GDM1 (cell line): Measurements from ENCODE around the gene DENND1A.

Experiments
- DNase-seq: peaks from one replicate; lab custom pipeline; 2025; lab: John Stamatoyannopoulos, UW

The DENND1A gene

GRCh38 chr9:123530244-123530643 is 399.7 kb downstream of the DENND1A start:
- DNase-seq = no peak

DNA sequence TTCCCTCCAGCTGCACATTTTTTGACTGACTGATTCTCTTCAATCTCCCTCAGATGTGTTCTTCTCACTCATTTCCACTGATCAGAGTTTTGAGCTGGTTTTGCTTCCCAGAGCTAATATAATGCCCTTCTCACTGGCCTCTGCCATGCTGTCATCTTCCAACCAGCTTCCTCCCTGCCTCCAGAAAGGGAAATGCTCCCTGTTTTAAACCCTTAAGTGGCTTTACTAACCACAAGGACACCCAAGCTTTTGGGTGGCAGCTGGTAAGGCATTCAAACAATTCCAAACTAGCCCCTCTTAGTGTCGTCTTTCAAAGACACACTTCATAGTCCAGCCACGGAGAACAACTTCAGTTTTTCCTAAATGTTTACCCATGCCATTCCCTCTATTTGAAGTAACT is 401.4 kb downstream of the DENND1A start:
- DNase-seq = no peak

DNA sequence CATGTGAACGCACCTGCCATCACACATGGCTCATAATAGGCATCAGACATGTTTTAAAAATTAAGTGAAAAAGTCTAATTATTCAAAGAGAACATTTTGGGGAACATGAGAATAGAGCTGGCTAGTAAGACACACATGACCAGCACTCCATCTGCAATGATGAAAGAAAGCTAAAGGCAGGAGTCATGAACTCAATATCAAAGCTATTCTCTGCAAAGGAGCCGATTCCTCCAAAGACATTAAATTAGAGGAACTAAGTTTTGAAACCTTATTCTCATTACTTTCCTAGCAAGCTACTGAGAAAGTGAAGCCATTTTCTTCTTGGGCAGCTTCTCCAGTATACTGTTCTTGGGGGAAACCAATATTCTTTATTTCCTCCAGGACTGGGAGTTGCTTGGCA is 401.9 kb downstream of the DENND1A start:
- no peak for DNase-seq

GRCh38 chr9:123525957-123526356 is 404.0 kb downstream of the DENND1A start:
- DNase-seq = no peak

DNA sequence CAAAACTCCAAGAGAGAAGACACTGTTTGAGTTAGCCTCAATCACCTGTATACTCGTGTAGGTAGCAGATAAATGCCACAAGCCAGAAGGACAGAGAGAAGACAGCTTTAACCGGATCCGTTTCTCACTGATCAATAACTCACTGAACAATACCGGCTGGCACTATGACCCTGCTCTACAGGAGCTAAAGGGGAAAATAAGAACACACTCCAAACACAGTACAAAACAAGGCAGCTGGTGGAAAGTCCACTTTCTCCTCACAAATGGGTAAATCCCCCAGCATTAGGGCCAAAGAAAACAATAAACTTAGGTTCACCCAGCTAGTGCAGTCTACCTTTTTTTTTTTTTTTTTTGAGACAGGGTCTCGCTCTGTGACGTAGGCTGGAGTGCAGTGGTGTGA is 404.5 kb downstream of the DENND1A start:
- DNase-seq = no peak

GRCh38 chr9:123524866-123525265 is 405.1 kb downstream of the DENND1A start:
- DNase-seq = no peak

DNA sequence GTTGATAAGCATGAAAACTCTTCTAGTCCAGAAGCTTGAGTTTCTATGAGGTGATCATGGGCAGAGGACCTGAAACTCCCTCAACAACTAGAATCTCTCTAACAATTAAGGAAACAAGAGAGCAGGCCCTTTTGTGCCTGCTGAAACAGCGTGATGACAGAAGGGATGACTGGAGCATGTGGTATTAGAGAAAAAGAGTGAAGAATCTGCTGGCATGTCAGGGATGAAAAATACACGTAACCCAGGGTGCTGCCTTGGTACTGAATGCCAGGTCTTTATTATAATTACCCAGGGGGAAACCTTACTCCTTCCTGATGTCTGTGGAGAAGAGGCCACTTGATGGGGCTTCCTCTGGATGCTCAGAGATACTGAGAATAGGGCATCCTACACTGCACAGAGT is 406.1 kb downstream of the DENND1A start:
- no peak for DNase-seq

DNA sequence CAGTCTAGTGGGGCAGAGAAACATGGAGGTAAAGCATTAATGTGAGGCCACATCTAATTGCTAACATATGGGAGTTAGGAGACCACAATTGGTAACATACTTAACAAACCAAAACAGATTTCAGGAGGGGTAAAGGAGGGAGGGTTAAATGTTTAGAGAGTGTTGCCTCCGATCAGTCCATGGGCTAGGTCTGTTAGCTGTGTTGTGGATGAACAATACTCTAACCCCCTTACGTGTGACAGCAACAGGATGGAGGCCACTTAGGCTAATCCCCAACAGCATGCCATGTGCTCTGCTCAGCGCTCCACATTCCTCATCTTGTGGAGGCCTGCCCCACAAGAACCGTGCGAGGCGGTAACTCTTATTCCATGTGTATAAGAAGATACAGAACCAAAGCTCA is 406.9 kb downstream of the DENND1A start:
- no peak for DNase-seq

- no peak for DNase-seq
These were observed 407.7 kb downstream of the DENND1A start for GRCh38 chr9:123522251-123522650.

- DNase-seq = no peak
These were observed 411.6 kb downstream of the DENND1A start for GRCh38 chr9:123518338-123518737.

GRCh38 chr9:123517512-123517911 is 412.4 kb downstream of the DENND1A start:
- DNase-seq = no peak

- DNase-seq = no peak
These were observed 415.2 kb downstream of the DENND1A start for GRCh38 chr9:123514766-123515165.

- no peak for DNase-seq
These were observed 416.4 kb downstream of the DENND1A start for GRCh38 chr9:123513554-123513953.

DNA sequence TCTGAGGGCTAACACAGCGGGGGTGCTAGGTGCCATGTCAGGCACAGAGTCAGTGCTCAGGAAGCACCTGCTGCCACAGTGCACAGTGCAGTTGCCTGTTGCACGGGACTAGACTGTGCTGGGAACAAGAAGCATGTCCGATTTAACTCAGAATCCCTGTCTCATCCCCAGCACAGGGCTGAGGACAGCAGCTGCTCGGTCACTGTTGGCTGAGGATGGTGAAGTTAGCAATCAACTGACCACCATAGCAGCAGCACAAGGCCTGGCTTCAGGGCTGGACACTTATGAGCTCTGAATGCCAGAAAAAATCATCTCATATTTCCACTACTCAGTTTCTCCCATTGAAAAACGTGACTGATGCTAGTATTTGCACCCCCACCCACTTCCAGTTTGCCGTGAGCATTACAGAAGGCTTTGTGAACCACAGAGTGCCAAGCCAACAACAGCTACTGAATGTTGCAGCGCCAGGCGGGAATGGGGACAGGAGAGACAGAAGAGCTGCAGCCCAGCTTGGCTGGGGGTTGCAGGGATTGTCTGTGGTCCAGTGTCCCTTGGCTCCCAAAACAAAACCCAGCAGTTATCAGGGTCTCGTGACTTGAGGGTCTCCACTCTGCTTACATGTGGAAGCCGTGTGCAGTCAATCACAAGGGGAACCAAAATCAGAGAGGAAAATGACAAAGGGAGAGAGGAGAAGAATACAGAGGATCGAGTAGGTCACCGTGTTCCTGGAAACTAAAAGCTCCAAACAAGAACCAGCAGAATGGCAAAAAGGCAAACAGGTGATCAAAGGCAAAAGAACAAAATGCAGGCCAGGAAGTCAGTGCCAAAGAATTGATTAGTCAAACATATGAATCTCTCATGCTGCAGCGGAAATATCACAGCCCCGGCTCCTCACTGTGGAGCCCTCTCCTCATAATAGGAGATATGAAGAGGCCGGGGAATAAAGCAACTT is 418.3 kb downstream of the DENND1A start:
- no peak for DNase-seq

DNA sequence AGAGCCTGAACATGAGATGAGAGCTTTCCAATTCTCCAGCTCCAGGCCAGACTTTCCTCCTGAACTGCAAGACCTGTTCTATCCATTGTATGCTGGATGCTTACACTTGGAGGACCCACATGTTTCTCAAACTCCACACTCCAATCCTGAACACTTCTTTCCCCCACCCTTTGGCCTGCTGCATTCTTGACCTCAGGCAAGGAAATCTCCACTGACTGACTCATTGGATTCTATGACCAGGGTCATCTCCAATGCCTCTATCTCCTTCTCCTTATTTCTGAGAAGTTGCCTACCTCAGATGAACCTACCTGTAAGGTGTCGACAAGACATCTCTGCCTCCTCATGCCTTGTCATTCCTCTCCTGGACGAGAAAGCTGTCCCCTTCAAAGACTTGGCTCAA is 420.3 kb downstream of the DENND1A start:
- no peak for DNase-seq

- no peak for DNase-seq
These were observed 421.9 kb downstream of the DENND1A start for GRCh38 chr9:123508048-123508447.

DNA sequence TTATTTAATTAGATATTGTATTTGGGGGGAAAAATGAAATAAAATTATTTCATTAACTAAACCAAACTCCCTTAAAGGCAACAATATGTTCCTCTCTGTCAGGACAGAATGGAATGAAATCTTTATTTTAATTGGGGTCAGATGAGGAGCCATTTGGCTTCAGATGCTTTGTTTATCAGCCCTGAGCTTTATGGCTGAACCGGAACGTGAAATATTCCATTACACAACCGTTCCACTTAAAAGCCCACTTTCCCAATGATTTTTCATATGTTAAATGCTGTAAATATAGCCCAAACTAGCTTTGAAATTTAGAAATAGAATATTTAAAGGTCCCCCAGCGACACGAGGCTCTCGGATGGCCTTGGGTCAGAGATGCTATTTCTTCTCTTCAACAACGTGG is 424.4 kb downstream of the DENND1A start:
- DNase-seq = no peak

GRCh38 chr9:123500336-123500735 is 429.6 kb downstream of the DENND1A start:
- no peak for DNase-seq

GRCh38 chr9:123497830-123498229 is 432.1 kb downstream of the DENND1A start:
- DNase-seq = no peak

- DNase-seq = no peak
These were observed 434.2 kb downstream of the DENND1A start for GRCh38 chr9:123495731-123496130.

- DNase-seq = no peak
These were observed 436.3 kb downstream of the DENND1A start for GRCh38 chr9:123493627-123494026.

DNA sequence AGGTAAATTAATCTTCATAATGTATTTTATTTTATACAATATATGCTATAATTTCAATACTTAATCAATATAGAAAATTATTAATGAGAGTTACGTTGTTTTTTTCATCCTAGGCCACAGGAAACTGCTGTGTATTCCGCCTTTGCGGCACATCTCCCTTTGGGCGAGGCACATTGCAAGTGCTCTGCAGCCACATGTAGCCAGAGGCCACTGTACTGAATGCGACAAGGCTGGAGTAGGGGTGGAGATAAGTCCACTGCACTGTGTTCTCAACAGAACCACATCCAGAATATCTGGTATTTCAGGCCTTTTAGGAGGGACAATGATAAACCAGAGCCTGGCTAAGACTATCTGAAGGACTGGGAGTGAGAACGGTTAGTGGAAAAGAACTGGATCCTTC is 439.2 kb downstream of the DENND1A start:
- no peak for DNase-seq

DNA sequence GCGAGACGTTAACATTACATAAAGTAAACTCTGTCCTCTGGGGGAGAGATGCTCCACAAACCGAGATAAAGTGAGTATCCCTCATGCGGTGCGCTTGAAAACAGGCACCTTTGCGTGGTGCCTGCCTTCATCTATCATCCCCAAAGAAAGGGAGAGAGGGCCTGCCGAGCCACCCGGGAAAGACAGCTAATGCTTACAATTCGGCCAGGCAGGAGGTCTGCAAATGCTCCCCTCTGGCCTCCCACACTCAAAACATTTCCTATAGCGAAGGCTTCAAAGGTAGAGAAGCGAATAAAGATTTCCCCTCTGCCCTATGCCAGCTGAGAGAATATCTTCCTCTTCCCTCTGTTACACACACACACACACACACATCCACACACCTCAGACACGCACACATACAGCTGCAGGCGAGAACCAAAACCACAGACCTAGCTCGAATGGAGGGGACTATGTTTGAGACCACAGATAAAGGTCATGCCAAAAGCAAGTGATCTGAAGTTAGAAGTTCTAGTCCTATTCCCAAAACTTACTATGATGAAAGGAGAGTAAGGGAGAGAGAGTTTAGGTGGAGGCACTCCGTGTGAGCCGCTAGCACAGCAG is 441.1 kb downstream of the DENND1A start:
- DNase-seq = no peak
